Activated B cell treated with CpG ODN at 0.5 μM for 24 hours (primary cell): ENCODE results near the gene PRR14L. TPM values are rescaled to one million over a fixed set of nuclear protein-coding genes. Genes with fewer than 3 reads are reported as not detected.
"Not testable (repeated sequence)": the region's sequence is repeated elsewhere in the genome, so short reads cannot be mapped to it uniquely, and the experiment has no call there.

Experiments used
- ATAC-seq: fragments of 200-7000 bp; cut with Tn5 transposase; one replicate; pipeline ENCODE4 v1.10.0; 2021; ENCODE audit warnings: low read depth, mild to moderate bottlenecking, moderate library complexity
- CTCF ChIA-PET: fragments of 350-600 bp; sonication (Branson Sonifier 250); formaldehyde crosslinking; loops from one replicate; lab custom pipeline; 2021; ENCODE audit warnings: antibody characterized with exemption; lab: Charles Lee
- POLR2A ChIA-PET: fragments of 350-600 bp; sonication (Branson Sonifier 250); formaldehyde crosslinking; loops from one replicate; lab custom pipeline; 2021; ENCODE audit warnings: antibody characterized with exemption; lab: Charles Lee
- DNase-seq: peaks from one replicate; pipeline ENCODE4 v3.0.0; 2022
- H3K27ac Mint-ChIP-seq: one replicate; pipeline ENCODE4 v1.8.0; 2020; ENCODE audit warnings: mixed read lengths
- H3K27me3 Mint-ChIP-seq: one replicate; pipeline ENCODE4 v1.8.0; 2021; ENCODE audit warnings: mixed read lengths
- H3K36me3 Mint-ChIP-seq: one replicate; pipeline ENCODE4 v1.8.0; 2021; ENCODE audit warnings: low read depth, mixed read lengths
- H3K4me1 Mint-ChIP-seq: one replicate; pipeline ENCODE4 v1.8.0; 2021; ENCODE audit warnings: mixed read lengths
- H3K4me3 Mint-ChIP-seq: one replicate; pipeline ENCODE4 v1.8.0; 2020; ENCODE audit warnings: mild to moderate bottlenecking, mixed read lengths
- H3K9me3 Mint-ChIP-seq: one replicate; pipeline ENCODE4 v1.8.0; 2020; ENCODE audit warnings: mixed read lengths
- intact Hi-C: fragments of 100-400 bp; cut with micrococcal nuclease; formaldehyde crosslinking; loops from one replicate; pipeline ENCODE4 v1.15.1; 2024
- total RNA-seq: library from RNA; stranded (reverse); gene quantifications from 2 replicates; pipeline ENCODE4 v1.2.3, GENCODE V29; 2022
- TF ChIP-seq, protein P1 (sequence below): fragments of 200-600 bp; IDR thresholded peaks from one replicate; pipeline ENCODE4 v1.8.0; 2022; ENCODE audit warnings: antibody characterized with exemption, mild to moderate bottlenecking

PRR14L gene
- total RNA-seq, 1 donor from 2014 or later = 59.5 TPM

DNA sequence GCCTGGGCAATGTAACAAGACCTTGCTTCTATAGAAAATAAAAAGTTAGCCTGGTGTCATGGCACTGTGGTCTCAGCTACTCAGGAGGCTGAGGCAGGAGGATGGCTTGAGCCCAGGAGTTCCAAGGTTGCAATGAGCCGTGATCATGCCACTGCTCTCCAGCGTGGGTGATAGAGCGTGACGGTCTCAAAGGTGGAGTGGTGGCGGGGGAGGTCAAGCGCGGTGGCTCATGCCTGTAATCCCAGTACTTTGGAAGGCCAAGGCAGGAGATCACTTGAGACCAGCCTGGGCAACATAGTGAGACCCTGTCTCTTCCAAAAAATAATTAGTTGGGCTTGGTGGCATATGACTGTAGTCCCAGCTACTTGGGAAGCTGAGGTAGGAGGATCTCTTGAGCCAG is 71.2 kb downstream of the PRR14L start:
- ATAC-seq (no peak), DNase-seq (no peak)
- TF ChIP-seq, protein P1, sequence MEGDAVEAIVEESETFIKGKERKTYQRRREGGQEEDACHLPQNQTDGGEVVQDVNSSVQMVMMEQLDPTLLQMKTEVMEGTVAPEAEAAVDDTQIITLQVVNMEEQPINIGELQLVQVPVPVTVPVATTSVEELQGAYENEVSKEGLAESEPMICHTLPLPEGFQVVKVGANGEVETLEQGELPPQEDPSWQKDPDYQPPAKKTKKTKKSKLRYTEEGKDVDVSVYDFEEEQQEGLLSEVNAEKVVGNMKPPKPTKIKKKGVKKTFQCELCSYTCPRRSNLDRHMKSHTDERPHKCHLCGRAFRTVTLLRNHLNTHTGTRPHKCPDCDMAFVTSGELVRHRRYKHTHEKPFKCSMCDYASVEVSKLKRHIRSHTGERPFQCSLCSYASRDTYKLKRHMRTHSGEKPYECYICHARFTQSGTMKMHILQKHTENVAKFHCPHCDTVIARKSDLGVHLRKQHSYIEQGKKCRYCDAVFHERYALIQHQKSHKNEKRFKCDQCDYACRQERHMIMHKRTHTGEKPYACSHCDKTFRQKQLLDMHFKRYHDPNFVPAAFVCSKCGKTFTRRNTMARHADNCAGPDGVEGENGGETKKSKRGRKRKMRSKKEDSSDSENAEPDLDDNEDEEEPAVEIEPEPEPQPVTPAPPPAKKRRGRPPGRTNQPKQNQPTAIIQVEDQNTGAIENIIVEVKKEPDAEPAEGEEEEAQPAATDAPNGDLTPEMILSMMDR = no peak
- CTCF ChIA-PET = interaction anchor here (2.5 kb wide), 1 partner anchor 16 kb away, joined by 9 read pairs; the partner anchor contains the start of gene PISD
- Mint-ChIP-seq H3K36me3 (peaks cover 20% of the 10 kb centered on the region), H3K9me3 (no peaks in the 10 kb centered on the region), H3K27me3 (no peaks in the 10 kb centered on the region), H3K4me3 (no peak overlapping the region), H3K4me1 (peaks cover 20% of the 10 kb centered on the region), H3K27ac (peak overlapping the region; percentile 69)
- POLR2A ChIA-PET = interaction anchor here (1.0 kb wide), 1 partner anchor 8 kb away, joined by 3 read pairs; no protein-coding TSS in a partner anchor
- intact Hi-C loops = loop anchor here (5.0 kb wide), 1 partner anchor 114 kb away; no protein-coding TSS in a partner anchor

DNA sequence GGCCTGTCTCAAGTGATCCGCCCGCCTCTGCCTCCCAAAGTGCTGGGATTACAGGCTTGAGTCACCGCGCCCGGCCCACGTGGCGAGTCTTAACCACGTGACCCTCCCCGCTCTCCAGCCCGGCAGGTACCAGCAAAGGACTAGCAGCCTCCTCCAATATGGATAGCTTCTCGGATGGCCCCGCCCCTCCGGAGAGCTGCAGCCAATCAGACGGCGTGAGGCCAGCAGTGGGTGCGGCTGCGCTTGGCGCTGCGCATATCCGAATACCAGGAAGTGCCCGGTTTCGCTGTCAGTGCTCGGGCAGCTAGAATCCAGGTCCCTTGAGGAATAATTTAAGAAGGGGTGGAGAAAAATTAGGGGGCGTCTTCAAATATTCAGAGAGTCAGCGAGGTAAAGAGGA is 73.2 kb downstream of the PRR14L start:
- Mint-ChIP-seq H3K9me3 (no peaks in the 10 kb centered on the region), H3K4me3 (peak overlapping the region; percentile 96), H3K27me3 (no peaks in the 10 kb centered on the region), H3K36me3 (peaks cover 5% of the 10 kb centered on the region), H3K4me1 (peaks cover 25% of the 10 kb centered on the region), H3K27ac (peak overlapping the region; percentile 94)
- ATAC-seq = peak; percentile 99
- ChIA-PET CTCF (interaction anchor here (1.4 to 2.5 kb wide), 4 partner anchors 11 to 271 kb away, joined by 3 to 12 read pairs (median 9); partner anchors contain the start of gene PISD), POLR2A (interaction anchor here (0.5 to 3.3 kb wide), 15 partner anchors 11 to 799 kb away, joined by 3 to 41 read pairs (median 4); partner anchors contain the start of genes DEPDC5, PISD and PRR14L)
- intact Hi-C loops = loop anchor here (1.0 to 5.0 kb wide), 4 partner anchors 14 to 116 kb away; partner anchors contain the start of genes PISD and PRR14L
- peak; percentile 84 for DNase-seq
- TF ChIP-seq, protein P1 = no peak

DNA sequence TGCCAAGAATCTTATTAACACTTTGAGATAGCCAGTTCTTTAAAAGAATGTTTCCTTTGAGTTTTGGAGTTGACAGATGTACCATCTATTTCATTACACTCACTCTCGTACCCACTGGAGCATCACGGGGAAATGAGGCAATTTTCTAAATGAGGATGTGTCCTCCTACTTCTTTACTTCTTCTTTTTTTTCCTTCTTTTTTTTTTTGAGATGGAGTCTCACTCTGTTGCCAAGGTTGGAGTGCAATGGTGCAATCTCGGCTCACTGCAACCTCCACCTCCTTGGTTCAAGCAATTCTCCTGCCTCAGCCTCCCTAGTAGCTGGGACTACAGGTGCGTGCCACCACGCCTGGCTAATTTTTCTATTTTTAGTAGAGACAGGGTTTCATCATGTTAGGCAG is 75.7 kb downstream of the PRR14L start:
- H3K27me3 Mint-ChIP-seq, CTCF ChIA-PET, H3K36me3 Mint-ChIP-seq, H3K9me3 Mint-ChIP-seq, DNase-seq: not testable (repeated sequence)
- peak; percentile 23 for ATAC-seq
- Mint-ChIP-seq H3K4me3 (peak overlapping the region; percentile 3), H3K4me1 (peaks cover 25% of the 10 kb centered on the region), H3K27ac (peak overlapping the region; percentile 76)
- POLR2A ChIA-PET = interaction anchor here (0.6 to 3.3 kb wide), 4 partner anchors 12 to 82 kb away, joined by 3 to 41 read pairs (median 8); partner anchors contain the start of gene PISD
- intact Hi-C loops = loop anchor here (2.0 kb wide), 1 partner anchor 271 kb away; the partner anchor contains the start of gene YWHAH

DNA sequence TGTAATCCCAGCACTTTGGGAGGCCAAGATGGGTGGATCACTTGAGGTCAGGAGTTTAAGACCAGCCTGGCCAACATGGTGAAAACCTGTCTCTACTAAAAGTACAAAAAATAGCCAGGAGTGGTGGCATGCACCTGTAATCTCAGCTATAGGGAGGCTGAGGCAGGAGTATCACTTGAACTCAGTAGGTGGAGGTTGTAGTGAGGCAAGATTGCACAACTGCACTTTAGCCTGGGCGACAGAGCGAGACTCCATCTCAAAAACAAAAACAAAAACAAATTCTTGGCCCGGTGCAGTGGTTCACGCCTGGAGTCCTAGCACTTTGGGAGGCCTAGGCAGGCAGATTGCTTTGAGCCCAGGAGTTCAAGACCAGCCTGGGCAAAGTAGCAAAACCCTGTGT is 81.1 kb downstream of the PRR14L start:
- H3K4me3 Mint-ChIP-seq, H3K9me3 Mint-ChIP-seq, H3K27me3 Mint-ChIP-seq, POLR2A ChIA-PET, DNase-seq, ATAC-seq, H3K27ac Mint-ChIP-seq, H3K36me3 Mint-ChIP-seq: not testable (repeated sequence)
- intact Hi-C loops = loop anchor here (10.0 kb wide), 2 partner anchors 596 to 806 kb away; partner anchors contain the start of gene FBXO7
- CTCF ChIA-PET = interaction anchor here (1.4 kb wide), 1 partner anchor 112 kb away, joined by 3 read pairs; no protein-coding TSS in a partner anchor
- H3K4me1 Mint-ChIP-seq = peaks cover 10% of the 10 kb centered on the region

DNA sequence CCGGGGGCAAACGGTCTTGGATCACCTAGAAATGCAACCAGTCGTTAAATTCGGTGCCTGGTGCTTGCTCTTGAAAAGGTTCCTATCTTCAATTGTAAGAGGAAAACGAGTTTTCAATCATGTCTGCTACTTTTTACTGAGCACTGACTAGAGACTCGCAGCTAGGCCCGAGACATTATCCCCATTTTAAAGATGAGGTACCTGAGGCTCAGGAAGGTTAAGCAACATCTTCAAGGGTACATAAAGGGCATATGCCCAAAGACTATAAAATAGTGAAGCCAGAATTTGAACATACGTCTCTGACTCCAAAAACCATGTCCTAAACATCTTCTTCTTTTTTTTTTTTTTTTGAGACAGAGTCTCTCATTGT is 87.3 kb downstream of the PRR14L start:
- H3K27me3 Mint-ChIP-seq = no peaks in the 10 kb centered on the region
- no peaks in the 10 kb centered on the region for H3K9me3 Mint-ChIP-seq
- CTCF ChIA-PET = interaction anchor here (1.8 to 2.1 kb wide), 3 partner anchors 15 to 307 kb away, joined by 4 to 9 read pairs (median 9); no protein-coding TSS in a partner anchor
- H3K27ac Mint-ChIP-seq = peak overlapping the region; percentile 91
- peak overlapping the region; percentile 96 for H3K4me3 Mint-ChIP-seq
- peaks cover 32% of the 10 kb centered on the region for H3K4me1 Mint-ChIP-seq
- ATAC-seq = no peak
- POLR2A ChIA-PET = interaction anchor here (0.6 to 3.8 kb wide), 14 partner anchors 9 to 373 kb away, joined by 3 to 41 read pairs (median 9); partner anchors contain the start of genes DEPDC5 and PATZ1
- H3K36me3 Mint-ChIP-seq = peaks cover 24% of the 10 kb centered on the region
- intact Hi-C loops = loop anchor here (1.0 to 10.0 kb wide), 5 partner anchors 14 to 812 kb away; partner anchors contain the start of genes FBXO7 and PRR14L
- no peak for DNase-seq
- TF ChIP-seq, protein P1 = no peak
